B cell (primary cell): ENCODE measurements around the gene TMEM209. TPM values are rescaled to one million over a fixed set of nuclear protein-coding genes. Genes with fewer than 3 reads are reported as not detected.

Experiments
- ATAC-seq: fragments of 200-7000 bp; cut with Tn5 transposase; one replicate; pipeline ENCODE4 v1.10.0; 2021; ENCODE audit warnings: low read depth, mild to moderate bottlenecking, moderate number of reproducible peaks, moderate library complexity
- CTCF ChIA-PET: fragments of 350-600 bp; sonication (Branson Sonifier 250); formaldehyde crosslinking; loops from one replicate; lab custom pipeline; 2021; ENCODE audit warnings: antibody characterized with exemption, inconsistent platforms; lab: Charles Lee
- POLR2A ChIA-PET: fragments of 350-600 bp; sonication (Branson Sonifier 250); formaldehyde crosslinking; loops from one replicate; lab custom pipeline; 2021; ENCODE audit warnings: antibody characterized with exemption; lab: Charles Lee
- DNase-seq: peaks from one replicate; pipeline ENCODE4 v3.0.0; 2013
- H2AFZ ChIP-seq: 2 replicates; pipeline ENCODE4 v1.6.1; 2012; ENCODE audit warnings: mild to moderate bottlenecking, low read depth, low read length; ENCODE audit not compliant: insufficient read depth, poor library complexity, severe bottlenecking
- H3K27ac ChIP-seq, 2 donors: 1 replicate in 1 of 2; 2 replicates in 1 of 2; pipeline ENCODE4 v1.5.1; 2012 to 2013; ENCODE audit warnings: low read length in 2 of 2, mild to moderate bottlenecking in 2 of 2, moderate library complexity in 1 of 2
- H3K27me3 ChIP-seq, 4 experiments: fragments of 200-600 bp in 1 of 4; sonication (generic) in 1 of 4; replicated peaks in 1 of 4; 1 replicate in 2 of 4; 2 replicates in 2 of 4; pipeline versions ENCODE4 v1.6.1 to v1.7.0; 2013 to 2016; ENCODE audit warnings: low read length in 3 of 4, mild to moderate bottlenecking in 2 of 4, mixed read lengths in 1 of 4, moderate library complexity in 1 of 4; ENCODE audit not compliant: insufficient read depth in 4 of 4, control insufficient read depth in 3 of 4; ENCODE audit errors: control extremely low read depth in 1 of 4
- H3K36me3 ChIP-seq, 2 experiments: replicated peaks in 1 of 2; 1 replicate in 1 of 2; 2 replicates in 1 of 2; pipeline versions ENCODE4 v1.6.1 to v1.7.1; 2013; ENCODE audit warnings: low read length in 1 of 2; ENCODE audit not compliant: insufficient read depth in 2 of 2, control insufficient read depth in 1 of 2; ENCODE audit errors: control extremely low read depth in 1 of 2, extremely low read depth in 1 of 2
- H3K4me1 ChIP-seq, 2 donors: fragments of 200-600 bp in 1 of 2; sonication (generic) in 1 of 2; 1 replicate in 1 of 2; 2 replicates in 1 of 2; pipeline versions ENCODE4 v1.5.1 to v1.6.1; 2013 to 2017; ENCODE audit warnings: low read length in 2 of 2; ENCODE audit not compliant: control insufficient read depth in 2 of 2, insufficient read depth in 2 of 2
- H3K4me2 ChIP-seq: replicated peaks from 2 replicates; pipeline ENCODE3; 2012; ENCODE audit warnings: mild to moderate bottlenecking, low read depth, low read length; ENCODE audit not compliant: poor library complexity, severe bottlenecking
- H3K4me3 ChIP-seq, 5 experiments: fragments of 200-600 bp in 1 of 5; sonication (generic) in 1 of 5; 1 replicate in 3 of 5; 2 replicates in 2 of 5; pipeline versions ENCODE4 v1.5.1 to v1.7.0; 2011 to 2016; ENCODE audit warnings: low read length in 4 of 5, mild to moderate bottlenecking in 4 of 5, low read depth in 2 of 5, control low read depth in 1 of 5, moderate library complexity in 1 of 5; ENCODE audit not compliant: insufficient read depth in 1 of 5; ENCODE audit errors: control extremely low read depth in 1 of 5, extremely low read depth in 1 of 5
- H3K79me2 ChIP-seq: fragments of 200-600 bp; sonication (generic); one replicate; pipeline ENCODE4 v1.6.0; 2016; ENCODE audit warnings: low read length; ENCODE audit not compliant: control insufficient read depth, insufficient read depth
- H3K9ac ChIP-seq: fragments of 200-600 bp; sonication (generic); 2 replicates; pipeline ENCODE4 v1.6.1; 2017; ENCODE audit warnings: mild to moderate bottlenecking, low read length, moderate library complexity
- H3K9me3 ChIP-seq, 3 donors: one replicate each; pipeline versions ENCODE4 v1.6.1 to v1.7.1; 2013; ENCODE audit warnings: low read length in 2 of 3; ENCODE audit not compliant: control insufficient read depth in 2 of 3, insufficient read depth in 1 of 3; ENCODE audit errors: control extremely low read depth in 1 of 3
- H4K20me1 ChIP-seq: 2 replicates; pipeline ENCODE4 v1.6.0; 2012; ENCODE audit warnings: mild to moderate bottlenecking, low read length; ENCODE audit not compliant: insufficient read depth, control insufficient read depth, poor library complexity, severe bottlenecking
- H3K27ac Mint-ChIP-seq: one replicate; pipeline ENCODE4 v1.8.0; 2021; ENCODE audit warnings: mixed read lengths
- H3K27me3 Mint-ChIP-seq: one replicate; pipeline ENCODE4 v1.8.0; 2021; ENCODE audit warnings: mixed read lengths
- H3K4me1 Mint-ChIP-seq: one replicate; pipeline ENCODE4 v1.8.0; 2021; ENCODE audit warnings: mixed read lengths
- H3K4me3 Mint-ChIP-seq: one replicate; pipeline ENCODE4 v1.8.0; 2021; ENCODE audit warnings: mixed read lengths
- H3K9me3 Mint-ChIP-seq: one replicate; pipeline ENCODE4 v1.8.0; 2022; ENCODE audit warnings: mixed read lengths; ENCODE audit not compliant: insufficient read depth
- EZH2 ChIP-seq: IDR thresholded peaks from 2 replicates; pipeline ENCODE4 v1.6.1; 2012; ENCODE audit warnings: borderline replicate concordance, low read depth, mild to moderate bottlenecking, moderate library complexity, low read length; ENCODE audit not compliant: insufficient read depth, poor library complexity, severe bottlenecking
- WGBS: methylation state at CpG from one replicate; pipeline ENCODE4 v1.1.5; 2013; ENCODE audit warnings: missing lambda C conversion rate; ENCODE audit not compliant: insufficient coverage; 5-methylcytosine and 5-hydroxymethylcytosine counted together
- intact Hi-C: fragments of 100-400 bp; cut with micrococcal nuclease; formaldehyde crosslinking; loops from one replicate; pipeline ENCODE4 v1.10.0; 2022
- polyA plus RNA-seq: library from polyadenylated mRNA; depleted of rRNA; stranded (reverse); fragments of >200 nt; gene quantifications from 2 replicates; pipeline ENCODE4 v1.2.3, GENCODE V29; 2012
- total RNA-seq, 2 donors: library from RNA; stranded (reverse); fragments of 120-200 nt in 1 of 2; gene quantifications; 1 replicate in 1 of 2; 2 replicates in 1 of 2; pipeline versions ENCODE4 v1.2.3 to v1.2.4, GENCODE V29; 2013 to 2022
- TF ChIP-seq, protein P1 (sequence below): fragments of 200-600 bp; IDR thresholded peaks from one replicate; pipeline ENCODE4 v1.8.0; 2022; ENCODE audit warnings: antibody characterized with exemption, mild to moderate bottlenecking

Gene TMEM209
- total and polyA plus RNA-seq, 2 donors (not counting 1 experiment from before 2014, with no cell fraction given) = 15.8 to 35.8 TPM

DNA sequence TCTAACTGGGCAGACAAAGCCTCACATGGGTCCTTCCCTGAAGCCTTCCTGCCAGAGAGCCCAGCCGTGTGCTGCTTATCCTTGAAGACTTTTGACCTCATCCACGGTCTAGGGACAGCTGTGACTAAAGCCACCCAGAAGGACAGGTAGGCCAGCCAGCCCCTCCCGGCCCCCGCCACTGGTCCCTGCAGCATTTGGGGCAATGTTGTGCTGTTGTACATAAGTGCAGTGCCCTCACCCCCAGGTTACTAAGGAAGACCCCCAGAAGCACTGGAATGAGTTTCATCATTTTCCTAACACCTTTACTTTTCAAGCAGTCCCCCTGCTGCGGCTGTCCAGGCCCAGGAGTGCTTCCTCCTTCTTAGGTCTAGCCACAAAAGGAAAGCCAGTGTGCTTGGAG is 43.0 kb downstream of the TMEM209 start:
- no peak overlapping the region for H3K27ac ChIP-seq
- intact Hi-C loops = no loop called here
- H3K79me2 ChIP-seq = no peaks in the 10 kb centered on the region
- H3K9ac ChIP-seq = no peak overlapping the region
- POLR2A ChIA-PET = no interaction called here
- no peak overlapping the region for H2AFZ ChIP-seq
- WGBS = 100% methylated on average over 3 of the region's 5 CpGs
- H3K36me3 ChIP-seq = peaks cover 6 to 27% of the 10 kb centered on the region in 2 experiments
- no peaks in the 10 kb centered on the region for H3K4me1 ChIP-seq
- peaks cover 0 to 7% (median 0%) of the 10 kb centered on the region in 3 donors for H3K9me3 ChIP-seq
- no peaks in the 10 kb centered on the region for H3K27me3 ChIP-seq
- Mint-ChIP-seq H3K27me3 (no peaks in the 10 kb centered on the region), H3K9me3 (no peaks in the 10 kb centered on the region), H3K4me3 (no peak overlapping the region), H3K27ac (no peak overlapping the region), H3K4me1 (no peaks in the 10 kb centered on the region)
- TF ChIP-seq, protein P1, sequence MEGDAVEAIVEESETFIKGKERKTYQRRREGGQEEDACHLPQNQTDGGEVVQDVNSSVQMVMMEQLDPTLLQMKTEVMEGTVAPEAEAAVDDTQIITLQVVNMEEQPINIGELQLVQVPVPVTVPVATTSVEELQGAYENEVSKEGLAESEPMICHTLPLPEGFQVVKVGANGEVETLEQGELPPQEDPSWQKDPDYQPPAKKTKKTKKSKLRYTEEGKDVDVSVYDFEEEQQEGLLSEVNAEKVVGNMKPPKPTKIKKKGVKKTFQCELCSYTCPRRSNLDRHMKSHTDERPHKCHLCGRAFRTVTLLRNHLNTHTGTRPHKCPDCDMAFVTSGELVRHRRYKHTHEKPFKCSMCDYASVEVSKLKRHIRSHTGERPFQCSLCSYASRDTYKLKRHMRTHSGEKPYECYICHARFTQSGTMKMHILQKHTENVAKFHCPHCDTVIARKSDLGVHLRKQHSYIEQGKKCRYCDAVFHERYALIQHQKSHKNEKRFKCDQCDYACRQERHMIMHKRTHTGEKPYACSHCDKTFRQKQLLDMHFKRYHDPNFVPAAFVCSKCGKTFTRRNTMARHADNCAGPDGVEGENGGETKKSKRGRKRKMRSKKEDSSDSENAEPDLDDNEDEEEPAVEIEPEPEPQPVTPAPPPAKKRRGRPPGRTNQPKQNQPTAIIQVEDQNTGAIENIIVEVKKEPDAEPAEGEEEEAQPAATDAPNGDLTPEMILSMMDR = no peak
- no peak for TF ChIP-seq EZH2
- ATAC-seq (no peak), DNase-seq (no peak)
- CTCF ChIA-PET = no interaction called here
- no peaks in the 10 kb centered on the region for H4K20me1 ChIP-seq
- no peak overlapping the region for H3K4me3 ChIP-seq
- no peak overlapping the region for H3K4me2 ChIP-seq

DNA sequence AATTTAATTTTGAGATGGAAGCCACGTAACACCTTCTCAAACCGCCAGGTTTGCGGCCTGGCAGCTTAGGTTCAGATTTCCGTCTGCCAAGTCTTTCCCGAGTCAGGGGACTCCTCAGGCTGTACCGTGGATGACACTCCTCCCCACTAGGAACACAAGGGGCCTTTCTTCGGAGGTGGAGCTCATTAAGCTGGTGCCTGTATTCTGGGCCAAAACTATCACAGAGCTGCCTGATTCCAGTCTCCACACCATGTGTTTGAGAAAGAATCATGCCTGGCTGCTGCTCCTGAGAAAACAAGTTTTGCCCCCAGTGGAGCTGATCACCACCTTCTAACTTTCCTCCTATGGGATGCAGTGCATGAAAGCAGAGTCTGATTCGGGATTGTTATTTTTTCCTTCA is 44.8 kb downstream of the TMEM209 start:
- 100% methylated on average over 7 of the region's 8 CpGs for WGBS
- Mint-ChIP-seq H3K9me3 (no peaks in the 10 kb centered on the region), H3K4me3 (no peak overlapping the region), H3K4me1 (no peaks in the 10 kb centered on the region), H3K27me3 (no peaks in the 10 kb centered on the region), H3K27ac (no peak overlapping the region)
- ChIA-PET POLR2A (no interaction called here), CTCF (interaction anchor here (1.0 kb wide), 1 partner anchor 10 kb away, joined by 3 read pairs; no protein-coding TSS in a partner anchor)
- Histone ChIP-seq H3K4me2 (no peak overlapping the region), H3K27me3 (no peaks in the 10 kb centered on the region), H3K27ac (no peak overlapping the region), H3K36me3 (peaks cover 6 to 23% of the 10 kb centered on the region in 2 experiments), H3K4me1 (no peaks in the 10 kb centered on the region), H3K9ac (no peak overlapping the region), H2AFZ (no peak overlapping the region), H3K4me3 (no peak overlapping the region), H3K9me3 (peaks cover 0 to 21% (median 5%) of the 10 kb centered on the region in 3 donors), H3K79me2 (no peaks in the 10 kb centered on the region), H4K20me1 (no peaks in the 10 kb centered on the region)
- no peak for ATAC-seq
- intact Hi-C loops = no loop called here
- no peak for TF ChIP-seq EZH2
- TF ChIP-seq, protein P1 = no peak
- no peak for DNase-seq
